ENCODE measurements around the gene POLR2H.

POLR2H gene

GRCh38 chr3:184352149-184352785, 9.2 kb upstream of the POLR2H start:
- DNase-seq, result no peak

- no peak for DNase-seq
Measured at GRCh38 chr3:184352897-184353545, 8.5 kb upstream of the POLR2H start.

GRCh38 chr3:184353546-184353941, 8.0 kb upstream of the POLR2H start:
- no peak for DNase-seq

- peak; percentile 51 for DNase-seq
Measured at GRCh38 chr3:184354121-184354728, 7.3 kb upstream of the POLR2H start.

- no peak for DNase-seq
Measured at GRCh38 chr3:184354754-184355153, 6.8 kb upstream of the POLR2H start.

- DNase-seq, result no peak
Measured at GRCh38 chr3:184355261-184356040, 6.1 kb upstream of the POLR2H start.

- no peak for DNase-seq
Measured at GRCh38 chr3:184357248-184358123, 4.0 kb upstream of the POLR2H start.

GRCh38 chr3:184358124-184358767, 3.3 kb upstream of the POLR2H start:
- DNase-seq, result no peak

- no peak for DNase-seq
Measured at GRCh38 chr3:184358921-184359350, 2.6 kb upstream of the POLR2H start.

- DNase-seq, result no peak
Measured at GRCh38 chr3:184359610-184360009, 1.9 kb upstream of the POLR2H start.

- DNase-seq, result no peak
Measured at GRCh38 chr3:184360070-184360928, 1.2 kb upstream of the POLR2H start.

- peak; percentile 70 for DNase-seq
Measured at GRCh38 chr3:184360929-184361531, 480 bp upstream of the POLR2H start.

- peak; percentile 79 for DNase-seq
Measured at GRCh38 chr3:184361932-184362667, 590 bp downstream of the POLR2H start.

- DNase-seq, result peak; percentile 97
Measured at GRCh38 chr3:184362668-184363546, 1.4 kb downstream of the POLR2H start.

GRCh38 chr3:184366619-184367289, 5.2 kb downstream of the POLR2H start:
- no peak for DNase-seq

- no peak for DNase-seq
Measured at GRCh38 chr3:184368116-184368515, 6.6 kb downstream of the POLR2H start.

GRCh38 chr3:184368586-184369183, 7.2 kb downstream of the POLR2H start:
- no peak for DNase-seq

- DNase-seq, result peak; percentile 74
Measured at GRCh38 chr3:184371570-184372018, 10.1 kb downstream of the POLR2H start.

Measured in retina (tissue), 1 donor.